Activated CD4-positive, CD25-positive, alpha-beta regulatory T cell treated with anti-CD3 and anti-CD28 coated beads, Interleukin-2, amount 50 U/mL, for 24 hours (primary cell): ENCODE results near the gene L3MBTL4.
A peak's percentile ranks its signal among the peaks of the same experiment; 100 is the strongest.

Experiments used
- ATAC-seq, 2 donors: fragments of 150-1000 bp; cut with Tn5 transposase; one replicate each; pipeline ENCODE4 v1.10.0; 2021; ENCODE audit warnings: mild to moderate bottlenecking in 1 of 2, moderate library complexity in 1 of 2

L3MBTL4 gene

DNA sequence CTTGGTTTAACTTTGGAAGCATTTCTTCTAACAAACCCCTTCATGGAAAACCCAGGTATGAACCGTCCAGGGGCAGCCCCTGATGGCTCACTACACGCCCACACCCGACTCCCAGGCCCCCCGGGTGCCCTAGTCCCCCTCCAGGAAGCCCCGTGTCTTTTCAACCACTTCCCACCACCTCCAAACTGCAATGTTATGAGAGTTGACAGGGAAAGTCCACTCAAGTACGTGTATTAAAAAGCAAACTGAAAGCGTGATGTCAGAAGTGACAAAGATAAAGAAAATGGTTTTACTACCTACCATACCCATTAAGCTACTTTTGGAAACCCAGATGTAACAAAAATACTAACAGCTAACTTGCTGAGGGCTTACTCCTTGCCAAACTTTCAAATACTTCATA lies 51.5 kb downstream of the L3MBTL4 start:
- peak in 1 of 2 donors; percentile 20 for ATAC-seq

DNA sequence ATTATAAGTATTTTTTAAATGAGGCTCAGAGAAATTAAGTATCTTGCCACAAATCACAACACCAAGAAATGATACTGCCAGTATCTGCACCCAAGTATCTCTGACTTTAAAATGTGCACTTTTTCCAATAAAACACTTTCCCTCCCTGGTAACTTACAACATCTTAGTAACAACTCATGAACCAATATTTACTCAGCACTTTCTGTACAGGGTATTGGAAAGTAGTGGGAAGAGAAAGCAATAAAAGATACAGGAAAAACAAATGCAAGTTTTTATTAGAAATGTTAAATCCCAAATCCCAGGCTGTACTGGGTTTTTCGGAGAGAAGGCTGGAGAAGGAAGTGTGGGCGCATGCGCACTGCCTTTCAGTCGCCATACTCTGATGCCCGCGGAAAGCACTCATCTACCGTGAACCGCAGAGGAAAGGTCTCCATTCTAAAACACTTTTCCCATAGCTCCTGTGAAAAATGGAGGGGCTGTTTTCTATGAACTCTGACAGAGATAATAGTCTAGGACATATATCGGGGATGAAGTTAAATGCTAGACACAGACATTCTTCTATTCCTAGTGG lies 52.1 kb downstream of the L3MBTL4 start:
- ATAC-seq = no peak

DNA sequence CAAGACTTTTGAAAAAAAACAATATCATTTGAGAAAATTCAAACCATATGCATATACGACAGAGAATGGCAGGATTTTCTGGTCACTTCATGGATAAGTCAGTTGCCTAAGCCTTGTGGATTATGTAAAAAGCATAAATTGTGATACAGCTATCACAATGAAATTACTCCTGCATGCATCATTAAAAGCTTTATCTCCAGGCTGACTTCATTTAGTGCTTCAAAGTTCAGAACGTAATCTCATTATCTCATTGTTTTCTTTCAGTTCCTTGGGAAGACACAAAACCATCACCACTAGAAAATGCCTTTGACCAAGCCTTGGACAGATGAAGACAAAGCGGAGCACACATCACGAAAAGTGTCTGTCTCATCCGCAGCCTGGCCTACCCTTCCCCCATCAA lies 57.0 kb downstream of the L3MBTL4 start:
- no peak for ATAC-seq

DNA sequence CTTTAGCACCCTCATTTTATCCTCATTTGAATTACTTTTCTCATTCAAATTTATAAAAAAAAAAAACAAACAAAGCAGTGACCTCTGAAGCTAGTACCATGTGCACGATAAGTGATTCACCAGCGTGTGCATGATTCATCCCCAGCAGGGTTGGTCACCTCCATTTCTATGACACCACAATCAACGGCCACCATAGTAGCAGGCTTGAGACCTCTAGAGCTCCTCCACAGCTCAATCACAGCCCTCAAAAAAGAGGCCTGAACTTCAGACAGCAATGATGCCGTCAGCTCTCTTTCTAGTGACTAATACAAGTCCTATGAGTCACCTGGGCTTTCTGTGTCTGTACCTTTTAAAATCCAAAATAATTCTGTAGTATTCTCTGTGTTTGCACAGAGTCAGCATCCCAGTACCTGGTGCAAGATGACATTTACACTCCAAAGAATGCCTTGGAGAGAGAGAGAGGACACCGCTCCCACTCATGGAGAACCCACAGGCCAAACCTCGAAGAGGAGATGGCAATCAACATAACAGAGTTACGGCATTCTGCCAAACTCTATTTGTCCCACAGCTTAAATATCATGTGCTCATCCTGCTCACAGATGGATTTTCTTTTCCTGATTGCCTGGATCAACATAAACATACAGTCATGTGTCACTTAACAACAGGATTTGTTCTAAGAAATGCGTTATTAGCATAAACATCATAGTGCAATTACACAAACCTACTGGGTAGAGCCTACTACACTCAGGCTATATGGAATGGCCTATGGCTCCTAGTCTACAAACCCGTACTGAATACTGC lies 58.7 kb downstream of the L3MBTL4 start:
- peak; percentile 32 to 48 for ATAC-seq

DNA sequence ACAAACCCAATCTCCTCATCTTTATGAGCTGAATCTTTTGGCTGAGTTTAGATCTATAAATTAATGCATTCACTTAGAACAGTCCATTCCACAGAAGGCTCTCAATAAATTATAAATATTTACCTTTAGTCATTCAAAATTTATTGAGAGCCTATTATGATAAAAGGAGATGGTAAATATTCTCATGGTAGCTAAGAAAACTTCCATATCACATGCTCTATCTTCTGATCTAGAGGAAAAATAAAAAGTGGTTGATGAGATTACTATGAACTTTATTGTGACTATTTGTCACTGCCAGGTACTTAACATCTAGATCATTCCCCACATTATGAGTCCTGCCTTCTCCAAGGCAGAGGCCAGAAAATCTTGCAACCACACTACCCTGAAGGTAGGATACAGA lies 62.4 kb downstream of the L3MBTL4 start:
- ATAC-seq = no peak

DNA sequence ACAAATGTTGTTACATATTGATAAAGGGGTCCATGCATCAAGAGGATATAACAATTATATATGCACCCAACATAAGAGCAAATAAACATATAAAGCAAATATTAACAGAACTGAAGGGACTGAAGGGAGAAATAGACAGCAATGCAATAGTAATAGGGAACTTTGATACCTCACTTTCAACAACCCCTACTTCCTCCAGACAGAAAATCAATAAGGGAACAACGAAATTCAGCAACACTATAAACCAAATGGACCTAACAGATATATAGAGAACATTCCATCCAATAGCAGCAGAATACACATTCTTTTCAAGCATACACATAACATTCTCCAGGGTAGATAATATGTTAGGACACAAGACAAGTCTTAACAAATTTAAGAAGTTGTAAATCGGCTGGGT lies 71.7 kb downstream of the L3MBTL4 start:
- ATAC-seq = no peak

DNA sequence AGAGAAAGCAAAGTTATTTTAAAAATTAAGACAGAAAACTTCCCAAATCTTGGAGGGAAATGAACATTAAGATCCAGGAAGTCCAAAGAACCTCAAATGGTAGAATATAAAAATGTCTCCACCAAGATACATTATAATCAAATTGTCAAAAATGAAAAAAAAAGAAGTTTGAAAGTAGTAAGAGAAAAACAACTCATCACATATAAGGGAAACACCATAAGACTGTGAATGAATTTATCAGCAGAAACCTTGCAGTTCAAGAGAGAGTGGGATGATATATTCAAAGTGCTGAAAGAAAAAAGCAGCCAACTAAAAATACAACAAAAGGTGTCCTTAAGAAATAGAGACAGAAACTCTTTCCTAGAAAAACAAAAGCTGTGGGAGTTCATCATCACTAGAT lies 73.0 kb downstream of the L3MBTL4 start:
- no peak for ATAC-seq

DNA sequence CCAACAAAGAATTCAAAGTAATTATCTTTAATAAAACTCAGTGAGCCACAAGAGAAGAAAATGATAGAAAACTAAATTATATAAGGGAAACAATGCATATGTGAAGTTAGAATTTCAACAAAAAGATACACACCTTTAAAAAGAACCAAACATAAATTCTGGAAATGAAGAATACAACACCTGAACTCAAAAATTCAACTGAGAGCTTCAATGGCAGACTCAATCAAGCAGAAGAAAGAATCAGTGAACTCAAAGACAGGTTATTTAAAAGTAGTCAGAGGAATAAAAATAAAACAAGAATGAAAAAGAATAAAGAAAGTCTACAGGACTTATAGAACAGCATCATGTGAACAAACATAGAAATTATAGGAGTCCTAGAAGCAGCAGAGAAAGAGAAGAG lies 73.4 kb downstream of the L3MBTL4 start:
- ATAC-seq = no peak

DNA sequence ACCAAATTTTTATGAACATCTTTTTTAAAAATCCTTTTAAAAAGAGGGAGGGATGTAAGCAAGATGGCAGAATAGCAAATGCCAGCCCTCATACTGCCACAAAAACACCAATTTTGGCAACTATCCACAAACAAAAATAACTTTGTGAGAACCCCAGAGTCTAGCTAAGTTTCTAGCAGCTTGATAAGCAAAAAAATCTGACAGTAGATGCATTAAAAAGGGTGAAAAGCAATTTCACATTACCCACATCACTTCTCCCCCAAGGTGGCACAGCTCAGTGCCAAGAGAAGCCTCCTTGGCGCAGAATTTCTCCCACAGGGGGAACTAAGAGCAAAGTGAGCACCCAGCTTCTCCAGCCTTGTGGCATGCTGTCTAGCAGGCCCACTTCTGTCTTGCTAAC lies 74.6 kb downstream of the L3MBTL4 start:
- ATAC-seq = no peak

DNA sequence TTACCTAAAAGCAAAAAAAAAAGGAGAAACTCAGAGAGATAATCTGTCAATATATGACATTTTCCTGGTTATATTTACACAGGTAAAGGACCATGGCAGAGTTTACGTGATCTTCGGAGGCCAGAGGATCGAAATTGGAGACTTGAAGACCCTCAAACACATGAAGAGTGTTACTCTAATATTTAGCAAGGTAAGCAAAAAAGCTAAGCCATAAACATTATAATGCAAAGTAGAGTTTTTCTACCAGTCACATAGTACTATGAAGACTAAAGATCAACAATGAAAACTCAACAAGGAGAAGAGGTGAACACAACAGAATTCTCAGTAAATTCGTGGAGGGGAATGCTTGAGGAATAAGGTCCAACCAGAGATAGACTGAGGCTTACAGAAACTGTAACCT lies 78.5 kb downstream of the L3MBTL4 start:
- ATAC-seq = no peak

DNA sequence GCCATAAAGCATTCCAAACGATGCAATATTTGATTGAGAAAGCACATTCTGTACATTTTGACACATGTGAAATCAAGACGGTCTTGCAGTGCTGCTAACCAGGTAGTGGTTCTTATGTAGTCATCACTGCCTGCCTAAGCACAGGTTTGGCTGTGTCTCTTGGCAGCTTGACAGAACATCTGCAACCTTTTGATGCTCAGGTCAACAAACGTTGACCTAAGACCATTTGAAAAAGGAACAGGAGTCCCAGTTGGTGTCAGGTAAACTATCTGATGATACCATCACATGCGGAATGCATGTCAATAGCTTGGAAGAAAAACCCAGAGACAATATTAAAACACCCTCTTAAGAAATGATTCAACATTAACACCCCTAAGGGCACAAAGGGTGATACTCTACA lies 80.7 kb downstream of the L3MBTL4 start:
- ATAC-seq = no peak

DNA sequence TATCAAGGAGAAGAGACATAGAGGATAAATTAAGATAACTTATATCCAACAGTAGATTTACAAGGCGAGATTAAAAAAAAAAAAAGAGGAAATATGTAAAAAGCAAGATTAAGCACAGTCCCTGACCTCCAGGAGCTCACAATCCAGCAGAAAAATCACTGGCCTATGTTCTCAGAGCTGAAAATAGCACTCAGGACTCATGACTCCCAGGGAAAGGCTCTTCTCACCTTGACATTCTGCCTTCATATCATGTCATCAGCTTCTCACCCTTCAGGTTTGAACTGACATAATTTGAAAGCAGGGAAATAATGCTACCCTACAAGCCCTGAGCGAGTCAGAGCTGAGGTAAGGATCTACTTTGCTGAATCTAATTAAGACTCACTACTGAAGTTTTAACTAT lies 82.8 kb downstream of the L3MBTL4 start:
- ATAC-seq = no peak

DNA sequence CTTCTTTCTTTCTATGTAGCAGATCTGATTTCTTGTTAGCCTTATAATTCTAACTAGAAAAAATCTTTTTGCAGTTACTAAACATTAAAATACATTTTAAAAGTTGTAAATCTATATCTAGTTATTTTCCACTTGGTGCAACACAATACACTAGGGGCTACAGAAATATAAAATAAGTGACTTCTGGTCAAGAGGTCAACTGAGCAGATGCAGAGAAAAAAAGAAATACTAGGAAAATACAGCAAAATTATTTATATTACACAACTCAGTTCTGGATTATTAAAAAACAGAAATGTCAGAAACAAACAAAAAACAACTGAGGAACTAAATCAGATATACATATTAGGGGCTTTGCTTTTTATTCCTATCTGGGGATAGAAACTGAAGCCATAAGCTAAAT lies 83.9 kb downstream of the L3MBTL4 start:
- ATAC-seq = no peak

DNA sequence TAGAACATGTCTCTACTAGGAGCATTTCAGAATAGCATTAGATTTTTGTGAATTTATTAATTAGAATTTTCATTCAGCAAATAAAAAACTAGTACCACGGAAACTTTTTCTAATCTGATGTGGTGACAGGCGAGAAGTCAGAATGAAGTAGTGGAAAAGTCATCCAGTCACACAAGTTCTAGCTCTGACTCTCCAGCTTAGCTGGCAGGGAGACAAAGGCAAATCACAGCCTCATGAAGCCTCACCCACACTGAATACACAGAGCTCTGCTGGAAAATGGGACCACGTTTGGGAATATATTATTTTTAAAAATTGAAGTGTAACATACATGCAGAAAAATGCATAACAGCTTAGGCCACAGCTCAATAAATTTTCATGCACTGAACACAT lies 86.1 kb downstream of the L3MBTL4 start:
- no peak for ATAC-seq

DNA sequence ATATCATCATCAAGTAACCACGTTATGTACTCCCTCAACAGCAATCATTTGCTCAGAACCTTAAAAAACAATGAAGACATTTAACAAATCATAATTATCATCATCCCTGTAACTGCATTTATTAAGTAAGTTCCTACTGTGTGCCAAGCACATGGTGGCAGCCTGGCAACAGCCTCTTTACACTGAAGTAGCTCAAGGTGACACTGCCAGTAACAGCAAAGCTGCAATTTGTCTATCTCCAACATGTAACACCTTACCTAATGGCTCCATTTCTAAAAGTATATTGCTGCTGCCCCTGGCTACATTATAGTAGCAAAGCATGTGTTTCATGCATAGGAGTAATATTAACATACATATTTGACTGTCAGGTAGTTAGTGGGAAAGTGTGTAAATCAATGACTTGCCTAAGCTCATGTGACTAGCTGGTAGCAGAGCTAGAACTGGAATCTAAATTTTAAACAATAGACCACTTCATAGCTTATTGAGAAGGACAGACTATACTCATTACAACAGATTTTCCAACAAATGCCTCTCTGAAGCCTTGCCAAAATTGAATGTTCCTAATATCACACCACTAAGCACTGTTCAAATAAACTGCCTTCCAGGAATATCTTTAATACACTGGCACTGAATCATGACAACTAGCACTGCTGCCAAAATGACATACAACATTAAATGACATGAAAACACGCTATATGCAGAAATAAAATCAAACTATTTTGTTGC lies 86.7 kb downstream of the L3MBTL4 start:
- ATAC-seq = no peak

DNA sequence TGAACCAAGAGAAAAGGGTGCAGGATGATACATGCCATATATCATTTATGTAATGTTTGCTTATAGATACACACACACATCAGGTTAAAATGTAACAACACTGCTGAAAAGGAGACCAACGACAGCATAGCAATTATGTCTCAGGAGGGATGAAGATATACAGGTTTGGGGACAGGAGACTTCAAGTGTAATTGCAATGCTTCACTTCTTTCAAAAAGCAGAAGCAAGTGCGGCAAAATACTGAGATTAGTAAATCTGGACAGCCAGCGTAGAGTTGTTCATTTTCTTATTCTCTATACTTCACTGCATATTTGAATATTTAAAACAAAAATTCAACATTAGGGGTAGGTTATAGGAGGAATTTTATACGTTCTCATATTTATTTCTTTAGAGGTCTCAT lies 87.2 kb downstream of the L3MBTL4 start:
- no peak for ATAC-seq

DNA sequence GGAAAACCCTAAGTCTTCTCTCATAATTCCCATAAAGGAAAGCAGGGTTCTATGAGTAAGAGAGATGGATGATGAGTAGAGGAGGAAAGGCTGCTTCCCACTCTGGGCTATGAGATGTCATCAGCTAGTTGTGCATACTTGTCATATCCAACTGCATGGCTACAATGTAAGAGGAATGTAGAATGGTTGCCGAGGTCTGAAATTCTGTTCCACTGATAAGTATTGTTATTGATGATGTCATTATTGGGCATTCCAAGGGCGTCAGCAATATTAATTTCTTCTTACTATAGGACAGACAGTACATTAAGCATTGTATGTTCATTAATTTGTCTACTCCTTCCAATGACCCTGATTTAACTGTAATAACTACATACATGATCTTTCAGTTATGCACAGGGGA lies 88.1 kb downstream of the L3MBTL4 start:
- ATAC-seq = no peak

DNA sequence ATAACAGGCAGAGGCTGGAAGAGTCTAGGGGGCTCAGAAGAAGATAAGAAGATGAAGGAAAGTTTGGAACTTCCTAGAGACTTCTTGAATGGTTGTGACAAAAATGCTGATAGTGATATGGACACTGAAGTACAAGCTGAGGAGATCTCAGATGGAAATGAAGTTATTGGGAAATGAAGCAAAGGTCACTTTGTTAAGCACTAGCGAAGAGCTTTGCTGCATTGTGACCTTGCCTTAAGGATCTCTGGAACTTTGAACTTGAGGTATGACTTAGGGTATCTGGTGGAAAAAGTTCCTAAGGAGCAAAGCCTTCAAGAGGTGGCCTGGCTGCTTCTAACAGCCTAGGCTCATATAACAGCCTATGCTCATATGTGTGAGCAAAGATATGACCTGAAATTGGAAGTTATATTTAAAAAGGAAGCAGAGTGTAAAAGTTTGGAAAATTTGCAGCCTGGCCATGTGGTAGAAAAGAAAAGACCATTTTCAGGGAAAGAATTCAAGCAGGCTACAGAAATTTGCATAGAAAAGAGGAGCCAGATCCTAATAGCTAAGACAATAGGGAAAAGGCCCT lies 91.3 kb downstream of the L3MBTL4 start:
- no peak for ATAC-seq

DNA sequence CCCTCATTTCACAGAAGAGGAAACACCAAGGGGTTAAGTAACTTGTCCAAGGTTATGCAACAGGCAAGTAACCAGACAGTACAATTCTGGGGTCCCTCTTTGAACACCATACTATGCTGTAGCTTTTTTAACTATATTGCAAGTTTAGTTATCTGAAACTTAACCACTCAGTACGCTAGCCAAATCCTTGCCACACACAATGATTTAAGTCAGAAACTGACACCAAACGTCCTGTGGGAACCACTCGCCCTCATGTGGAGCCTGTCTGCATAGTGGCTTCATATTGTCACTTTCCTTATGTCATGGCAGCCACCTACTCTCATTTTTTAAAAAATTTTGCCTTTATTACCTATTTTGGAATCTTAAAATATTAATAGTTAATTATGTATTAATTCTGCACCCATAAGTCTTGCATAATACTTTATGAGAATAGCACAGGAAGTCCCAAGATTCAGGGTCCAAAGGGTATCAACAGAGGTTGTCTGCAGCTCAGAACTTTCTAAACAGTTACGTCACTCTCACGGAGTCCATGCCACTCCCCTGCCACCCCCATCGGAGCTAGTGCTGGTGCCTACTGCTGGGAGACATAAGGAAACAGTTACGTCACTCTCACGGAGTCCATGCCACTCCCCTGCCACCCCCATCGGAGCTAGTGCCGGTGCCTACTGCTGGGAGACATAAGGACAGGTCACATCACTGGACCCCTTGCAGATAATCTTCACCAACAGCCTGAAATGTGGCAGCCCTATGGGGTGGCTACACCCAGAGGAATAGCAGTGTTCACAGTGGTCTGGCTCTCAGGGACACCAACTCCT lies 99.0 kb downstream of the L3MBTL4 start:
- ATAC-seq = no peak

DNA sequence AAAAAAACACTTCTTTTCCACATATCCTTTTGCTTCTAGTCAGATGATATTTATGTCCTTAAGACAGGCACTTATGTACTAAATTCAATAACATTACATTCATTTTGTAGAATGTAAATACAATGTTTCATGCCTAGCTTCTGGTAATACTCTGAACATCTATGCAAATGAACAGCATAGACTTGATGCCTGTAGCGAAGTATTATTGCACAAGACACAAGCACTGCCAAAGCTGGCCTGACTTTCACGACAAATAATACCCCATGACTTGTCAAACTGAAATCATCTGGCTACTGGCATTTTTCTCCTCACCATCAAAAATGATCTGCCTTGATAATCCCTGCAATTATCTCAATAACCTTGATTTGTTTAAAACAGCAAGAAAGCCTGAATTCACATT lies 101.3 kb downstream of the L3MBTL4 start:
- ATAC-seq = no peak

DNA sequence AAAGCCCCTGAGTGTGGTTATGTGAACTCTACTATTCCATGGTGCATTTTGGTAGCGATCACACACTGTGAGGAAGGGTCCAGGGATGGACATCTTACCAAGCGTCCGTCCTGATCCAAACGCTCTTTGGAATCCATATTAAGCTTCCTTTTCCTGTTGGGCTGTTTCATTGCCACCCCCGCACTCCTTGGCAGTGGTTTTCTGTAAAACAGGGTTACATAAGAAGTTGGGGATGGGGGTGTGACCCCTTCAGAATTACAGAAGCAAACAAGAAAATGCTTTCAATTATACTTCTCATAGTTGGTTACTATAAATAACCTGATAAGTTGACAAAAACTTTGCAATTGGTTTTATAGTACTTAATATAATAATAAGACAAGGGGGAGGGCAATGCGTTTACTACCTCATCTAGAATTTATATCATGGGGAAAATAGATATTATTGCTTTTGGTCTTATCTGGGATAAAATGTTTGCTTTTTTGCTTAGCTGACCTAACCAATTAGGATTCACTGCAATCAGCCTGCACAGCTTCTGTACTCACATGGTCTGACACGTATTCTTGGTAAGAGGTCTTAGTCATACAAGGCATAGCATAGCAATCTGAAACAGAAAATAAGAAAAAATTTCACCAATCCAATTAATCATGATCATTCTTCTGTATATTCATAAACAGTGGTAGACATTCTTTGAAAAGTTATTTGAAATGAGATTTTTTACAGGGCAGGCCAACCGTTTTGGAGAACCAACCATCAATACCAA lies 103.1 kb downstream of the L3MBTL4 start:
- no peak for ATAC-seq

DNA sequence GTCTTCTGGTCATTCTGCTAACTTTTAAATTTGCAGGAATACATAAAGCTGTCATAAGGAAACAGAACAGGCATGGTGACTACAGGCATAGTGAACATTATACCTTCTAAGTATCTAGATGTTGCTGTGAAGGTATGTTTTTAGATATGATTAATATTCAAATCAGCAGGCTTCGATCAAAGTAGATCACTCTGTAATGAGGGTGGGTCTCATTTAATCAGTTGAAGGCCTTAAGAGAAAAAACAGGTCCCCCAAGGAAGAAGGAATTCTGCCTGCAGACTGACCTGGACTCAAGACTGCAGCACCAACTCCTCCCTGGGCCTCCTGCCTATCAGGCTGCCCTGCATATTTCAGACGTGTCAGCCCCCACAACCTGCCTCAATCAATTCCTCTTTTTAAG lies 104.0 kb downstream of the L3MBTL4 start:
- no peak for ATAC-seq
